GM12878 (cell line): Measurements from ENCODE around the gene RIPPLY3. TPM values are rescaled to one million over a fixed set of nuclear protein-coding genes. Genes with fewer than 3 reads are reported as not detected.
A peak's percentile ranks its signal among the peaks of the same experiment; 100 is the strongest.

Experiments used
- ATAC-seq: fragments of 200-7000 bp; cut with Tn5 transposase; 3 replicates; pipeline ENCODE4 v1.9.1; 2020; ENCODE audit warnings: mild to moderate bottlenecking, moderate library complexity
- BruUV-seq: library from RNA; stranded (reverse); fragments of 400-500 nt; replicated peaks from 2 replicates; lab custom pipeline; 2021; lab: Mats Ljungman, UMichigan
- CTCF ChIA-PET: fragments of 300-600 bp; sonication (Branson Sonifier 250); formaldehyde crosslinking; extraction: SDS; loops from one replicate; lab custom pipeline; 2021; ENCODE audit warnings: inconsistent platforms; lab: Yijun Ruan, JAX
- POLR2A ChIA-PET: fragments of 350-600 bp; formaldehyde crosslinking; extraction: SDS; loops from one replicate; lab custom pipeline; 2021; ENCODE audit warnings: inconsistent platforms; lab: Charles Lee
- RAD21 ChIA-PET: fragments of 300-600 bp; sonication (Branson Sonifier 250); formaldehyde crosslinking; loops from one replicate; lab custom pipeline; 2023; ENCODE audit warnings: antibody characterized with exemption; ENCODE audit not compliant: unreplicated experiment; lab: Charles Lee
- SMC1A ChIA-PET: fragments of 300-600 bp; sonication (Branson Sonifier 250); formaldehyde crosslinking; loops from one replicate; lab custom pipeline; 2023; ENCODE audit not compliant: unreplicated experiment, uncharacterized antibody; lab: Charles Lee
- DNase-seq: peaks from one replicate; pipeline ENCODE4 v3.0.0-alpha.2; 2011; ENCODE audit warnings: low read depth, low spot score
- FAIRE-seq: peaks from 3 replicates; lab custom pipeline; 2011; peaks lifted over from hg19 to GRCh38; lab: Jason Lieb, UNC
- H2AFZ ChIP-seq: 2 replicates; pipeline ENCODE4 v1.6.0; 2011; ENCODE audit warnings: low read depth, low read length, control low read depth; ENCODE audit not compliant: control insufficient read depth
- H3K27ac ChIP-seq: 2 replicates; pipeline ENCODE4 v1.5.1; 2011; ENCODE audit warnings: control low read depth; ENCODE audit not compliant: control insufficient read depth, insufficient read depth
- H3K27me3 ChIP-seq, 2 experiments: replicated peaks in 1 of 2; 2 replicates each; pipeline versions ENCODE4 v1.6.0 to v1.6.1; 2011; ENCODE audit warnings: low read length in 1 of 2; ENCODE audit not compliant: control insufficient read depth in 2 of 2, insufficient read depth in 2 of 2
- H3K36me3 ChIP-seq, 2 experiments: 2 replicates each; pipeline ENCODE4 v1.5.1; 2011; ENCODE audit warnings: low read length in 1 of 2; ENCODE audit not compliant: control insufficient read depth in 2 of 2, insufficient read depth in 2 of 2
- H3K4me1 ChIP-seq: 2 replicates; pipeline ENCODE4 v1.6.1; 2011; ENCODE audit warnings: mild to moderate bottlenecking, low read length, moderate library complexity, mixed read lengths; ENCODE audit not compliant: control insufficient read depth, insufficient read depth
- H3K4me2 ChIP-seq: 2 replicates; pipeline ENCODE4 v1.6.0; 2011; ENCODE audit warnings: control low read depth; ENCODE audit not compliant: control insufficient read depth, insufficient read depth
- H3K4me3 ChIP-seq: fragments of 200-600 bp; sonication (generic); 2 replicates; pipeline ENCODE4 v1.5.1; 2016
- H3K79me2 ChIP-seq: 2 replicates; pipeline ENCODE4 v1.6.0; 2011; ENCODE audit warnings: low read length; ENCODE audit not compliant: control insufficient read depth, insufficient read depth
- H3K9ac ChIP-seq: 2 replicates; pipeline ENCODE4 v1.8.0; 2011; ENCODE audit warnings: low read length, control low read depth, mixed read lengths; ENCODE audit not compliant: control insufficient read depth, insufficient read depth
- H3K9me3 ChIP-seq: replicated peaks from 3 replicates; pipeline ENCODE4 v1.5.1; 2011; ENCODE audit warnings: mild to moderate bottlenecking, low read length; ENCODE audit not compliant: control insufficient read depth, insufficient read depth
- H4K20me1 ChIP-seq: 2 replicates; pipeline ENCODE4 v1.6.0; 2011; ENCODE audit not compliant: control insufficient read depth, insufficient read depth
- BACH1 ChIP-seq: fragments of 450-650 bp; IDR thresholded peaks from 2 replicates; pipeline ENCODE4 v1.6.1; 2017; ENCODE audit warnings: mild to moderate bottlenecking, borderline replicate concordance
- CEBPB ChIP-seq, 2 experiments: fragments of 150-350 bp in 1 of 2; IDR thresholded peaks; 2 replicates each; pipeline ENCODE4 v1.6.1; 2012 to 2014; ENCODE audit warnings: low read depth in 2 of 2, low read length in 2 of 2, borderline replicate concordance in 1 of 2, inconsistent platforms in 1 of 2
- CTCF ChIP-seq, 3 experiments: IDR thresholded peaks in 2 of 3; conservative IDR thresholded peaks in 1 of 3; 2 replicates each; pipeline ENCODE4 v1.5.1; 2011; ENCODE audit warnings: low read depth in 3 of 3, low read length in 3 of 3, mild to moderate bottlenecking in 3 of 3, control low read depth in 2 of 3, moderate library complexity in 2 of 3, inconsistent platforms in 1 of 3, mixed read lengths in 1 of 3; ENCODE audit not compliant: control insufficient read depth in 2 of 3, insufficient read depth in 1 of 3; ENCODE audit errors: extremely low read depth in 1 of 3
- IKZF2 ChIP-seq, 2 experiments: fragments of 450-650 bp; IDR thresholded peaks; 2 replicates each; pipeline ENCODE4 v1.6.1; 2017; ENCODE audit warnings: mild to moderate bottlenecking in 2 of 2, moderate library complexity in 2 of 2
- IRF4 ChIP-seq: IDR thresholded peaks from 2 replicates; pipeline ENCODE4 v1.6.1; 2011; ENCODE audit warnings: low read depth, low read length
- JUND ChIP-seq: IDR thresholded peaks from 2 replicates; pipeline ENCODE4 v1.6.1; 2012; ENCODE audit warnings: low read depth, mild to moderate bottlenecking, low read length, improper control_type of control experiment, moderate library complexity
- KAT2A ChIP-seq: conservative IDR thresholded peaks from 2 replicates; pipeline ENCODE4 v1.6.1; 2011; ENCODE audit warnings: low read depth, low read length; ENCODE audit not compliant: control insufficient read depth
- LARP7 ChIP-seq: fragments of 450-650 bp; IDR thresholded peaks from 2 replicates; pipeline ENCODE4 v1.6.1; 2017; ENCODE audit warnings: mild to moderate bottlenecking
- MEF2B ChIP-seq: fragments of 450-650 bp; IDR thresholded peaks from 2 replicates; pipeline ENCODE4 v1.6.1; 2018; ENCODE audit warnings: mild to moderate bottlenecking, moderate library complexity; ENCODE audit not compliant: partially characterized antibody, poor library complexity, severe bottlenecking
- MYC ChIP-seq: IDR thresholded peaks from 2 replicates; pipeline ENCODE4 v1.6.1; 2011; ENCODE audit warnings: mild to moderate bottlenecking, low read length, moderate library complexity, inconsistent platforms; ENCODE audit not compliant: insufficient read depth, insufficient replicate concordance, insufficient read length, severe bottlenecking
- NBN ChIP-seq: fragments of 450-650 bp; IDR thresholded peaks from 2 replicates; pipeline ENCODE4 v1.6.1; 2016
- NR2F1 ChIP-seq: fragments of 450-650 bp; conservative IDR thresholded peaks from 2 replicates; pipeline ENCODE4 v1.6.1; 2017; ENCODE audit warnings: mild to moderate bottlenecking
- RAD21 ChIP-seq: IDR thresholded peaks from 2 replicates; pipeline ENCODE4 v1.6.1; 2011; ENCODE audit warnings: mild to moderate bottlenecking, low read depth, low read length, moderate library complexity; ENCODE audit not compliant: insufficient read depth
- RAD51 ChIP-seq: fragments of 450-650 bp; IDR thresholded peaks from 2 replicates; pipeline ENCODE4 v1.6.1; 2016; ENCODE audit warnings: moderate library complexity, mild to moderate bottlenecking, inconsistent platforms
- RB1 ChIP-seq: fragments of 450-650 bp; formaldehyde crosslinking; IDR thresholded peaks from 2 replicates; pipeline ENCODE4 v1.6.1; 2017; ENCODE audit warnings: mild to moderate bottlenecking, borderline replicate concordance
- SIN3A ChIP-seq: IDR thresholded peaks from 2 replicates; pipeline ENCODE4 v1.6.1; 2012; ENCODE audit warnings: low read depth, low read length, improper control_type of control experiment
- SPI1 ChIP-seq: IDR thresholded peaks from 2 replicates; pipeline ENCODE4 v1.6.1; 2011; ENCODE audit warnings: low read depth, mild to moderate bottlenecking, low read length, moderate library complexity, borderline replicate concordance; ENCODE audit not compliant: insufficient read depth
- SUPT20H ChIP-seq: IDR thresholded peaks from 2 replicates; pipeline ENCODE4 v1.6.1; 2011; ENCODE audit warnings: low read depth, mild to moderate bottlenecking, low read length, moderate library complexity, borderline replicate concordance; ENCODE audit not compliant: control insufficient read depth
- TBL1XR1 ChIP-seq: IDR thresholded peaks from 2 replicates; pipeline ENCODE4 v1.6.1; 2012; ENCODE audit warnings: low read depth, low read length, improper control_type of control experiment
- TCF3 ChIP-seq: IDR thresholded peaks from 2 replicates; pipeline ENCODE4 v1.6.1; 2012; ENCODE audit warnings: low read depth, mild to moderate bottlenecking, low read length, borderline replicate concordance; ENCODE audit not compliant: insufficient read depth
- ZNF384 ChIP-seq: IDR thresholded peaks from 2 replicates; pipeline ENCODE4 v1.6.1; 2012; ENCODE audit warnings: low read depth, mild to moderate bottlenecking, low read length, improper control_type of control experiment, borderline replicate concordance
- ZNF622 ChIP-seq: fragments of 450-650 bp; IDR thresholded peaks from 2 replicates; pipeline ENCODE4 v1.6.1; 2017; ENCODE audit warnings: mild to moderate bottlenecking, inconsistent platforms
- ZZZ3 ChIP-seq: IDR thresholded peaks from 2 replicates; pipeline ENCODE4 v1.6.1; 2011; ENCODE audit warnings: low read depth; ENCODE audit not compliant: control insufficient read depth, insufficient read length
- WGBS: methylation state at CpG from one replicate; pipeline ENCODE4 v1.1.6; 2016; ENCODE audit warnings: low lambda C conversion rate; ENCODE audit not compliant: insufficient replicate concordance, insufficient coverage; ENCODE audit errors: missing lambda C conversion rate; 5-methylcytosine and 5-hydroxymethylcytosine counted together
- in situ Hi-C: fragments of 300-500 bp; cut with MboI; formaldehyde crosslinking; loops from 9 replicates; pipeline ENCODE4 v1.14.3; 2018; ENCODE audit warnings: mixed read lengths
- intact Hi-C: fragments of 100-400 bp; cut with micrococcal nuclease; formaldehyde crosslinking; loops from one replicate; pipeline ENCODE4 v1.14.2; 2022; ENCODE audit not compliant: unreplicated experiment
- polyA plus RNA-seq, 11 experiments: library from polyadenylated mRNA; depleted of rRNA in 4 of 11; unstranded in 6 of 11; stranded (reverse) in 5 of 11; fragments of >200 nt; fragmentation: Nextera tagmentation in 4 of 11; fragmentation: Illumina TruSeq in 1 of 11; extraction: Ambion mirVana in 4 of 11; extraction: Trizol in 1 of 11; gene quantifications; 1 replicate in 1 of 11; 2 replicates in 10 of 11; pipeline versions ENCODE4 v1.2.1 to v1.2.3, GENCODE V29; 2011 to 2016; ENCODE audit warnings: inconsistent platforms in 2 of 11, missing spikeins in 2 of 11, low read depth in 1 of 11
- total RNA-seq, 4 experiments: library from RNA; depleted of rRNA in 3 of 4; stranded (reverse); fragments of >200 nt in 3 of 4; fragmentation: Illumina TruSeq in 1 of 4; extraction: Trizol in 1 of 4; gene quantifications; 2 replicates each; pipeline versions ENCODE4 v1.2.1 to v1.2.3, GENCODE V29; 2013 to 2021

Gene RIPPLY3
- total and polyA plus RNA-seq, 10 of the 15 experiments (the other 5 are each of a cell fraction or from before 2014, with no cell fraction given), result not detected

DNA sequence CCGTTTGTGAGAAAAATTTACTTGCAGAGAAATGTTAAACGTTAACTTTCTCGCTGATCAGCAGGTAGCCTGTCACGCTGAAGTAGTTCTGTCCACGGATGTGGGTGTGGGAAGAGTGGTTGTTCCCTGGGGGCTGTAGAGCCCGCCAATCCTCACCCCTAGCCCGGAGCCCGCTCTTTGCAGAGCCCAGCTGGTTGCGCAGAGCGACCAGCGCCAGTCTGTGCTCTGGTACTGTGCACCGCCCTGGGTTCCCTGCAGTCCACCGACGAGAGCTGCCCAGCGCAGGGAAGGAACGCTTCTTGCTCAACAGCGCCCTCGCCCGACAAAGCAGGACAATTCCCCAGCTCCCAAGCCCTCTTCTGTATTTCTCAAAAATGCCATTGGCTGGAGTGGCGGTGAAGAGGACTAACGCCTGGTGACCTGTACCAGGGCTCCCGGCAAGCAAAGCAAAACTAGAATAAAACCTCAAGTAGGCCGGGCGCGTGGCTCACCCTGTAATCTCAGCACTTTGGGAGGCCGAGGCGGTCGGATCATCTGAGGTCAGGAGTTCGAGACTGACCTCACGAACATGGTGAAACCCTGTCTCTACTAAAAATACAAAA is 3.3 kb downstream of the RIPPLY3 start:
- Histone ChIP-seq H3K79me2 (no peaks in the 10 kb centered on the region), H3K36me3 (no peaks in the 10 kb centered on the region), H3K4me1 (no peaks in the 10 kb centered on the region; the same call in 1 of the 2 replicates), H3K9me3 (no peaks in the 10 kb centered on the region; the same call in 2 of the 3 replicates), H3K27ac (no peak overlapping the region), H3K4me3 (peak overlapping the region; percentile 37; the same call in 1 of the 2 replicates), H3K4me2 (peak overlapping the region; percentile 56), H3K27me3 (peaks cover 2 to 13% of the 10 kb centered on the region in 2 experiments; a peak in 2 of 4 replicates), H4K20me1 (no peaks in the 10 kb centered on the region), H3K9ac (no peak overlapping the region), H2AFZ (peak overlapping the region; percentile 55)
- ATAC-seq, result peak; percentile 99
- RAD21 ChIA-PET, result interaction anchor here (0.6 to 2.1 kb wide), 5 partner anchors 20 to 61 kb away, joined by 3 to 20 read pairs (median 6); no protein-coding TSS in a partner anchor
- FAIRE-seq, result peak; percentile 90
- CTCF ChIA-PET, result interaction anchor here (0.7 to 4.6 kb wide), 32 partner anchors 8 to 506 kb away, joined by 3 to 57 read pairs (median 4); partner anchors contain the start of gene HLCS
- BruUV-seq, result no TSS peak
- SMC1A ChIA-PET, result interaction anchor here (1.0 to 1.7 kb wide), 9 partner anchors 19 to 379 kb away, joined by 3 to 10 read pairs (median 3); no protein-coding TSS in a partner anchor
- DNase-seq, result peak; percentile 54
- WGBS, result 12% methylated on average over 30 of the region's 30 CpGs
- POLR2A ChIA-PET, result interaction anchor here (1.0 kb wide), 1 partner anchor 20 kb away, joined by 3 read pairs; no protein-coding TSS in a partner anchor
- in situ Hi-C loops, result no loop called here
- intact Hi-C loops, result loop anchor here (1.0 to 2.0 kb wide), 2 partner anchors 33 to 71 kb away; no protein-coding TSS in a partner anchor
- TF ChIP-seq IKZF2 (IDR thresholded peaks at IDR 0.05) (peak; percentile 49 to 62; a peak in 3 of 4 replicates), ZNF622 (no peak), JUND (no peak), LARP7 (peak; percentile 51; the same call in 1 of the 2 replicates), MYC (no peak), SIN3A (no peak), CTCF (IDR thresholded peaks at IDR 0.05 in 2 of 3, conservative IDR thresholded peaks at IDR 0.05 in 1 of 3; ENCODE audit: control insufficient read depth in 2 of 3, extremely low read depth in 1 of 3, insufficient read depth in 1 of 3, low read depth in 3 of 3, low read length in 3 of 3) (peak; percentile 85 to 87 (median 87)), IRF4 (0 out of 2 replicates have a peak, but pooled peaks have one; percentile 51), ZNF384 (no peak), SPI1 (0 out of 2 replicates have a peak, but pooled peaks have one; percentile 10), CEBPB (IDR thresholded peaks at IDR 0.05; ENCODE audit: borderline replicate concordance in 1 of 2, low read depth in 2 of 2, low read length in 2 of 2) (no peak), BACH1 (peak; percentile 21; the same call in 1 of the 2 replicates), TCF3 (no peak), RAD51 (no peak), NR2F1 (peak; percentile 35), SUPT20H (no peak), TBL1XR1 (no peak), NBN (peak; percentile 79; the same call in 1 of the 2 replicates), MEF2B (peak; percentile 91), ZZZ3 (no peak), RB1 (peak; percentile 84; the same call in 1 of the 2 replicates), RAD21 (peak; percentile 69), KAT2A (no peak)
